Measurements from ENCODE around the gene NEK6. TPM values are rescaled to one million over a fixed set of nuclear protein-coding genes. Genes with fewer than 3 reads are reported as not detected.

Gene NEK6
- total RNA-seq, 1 donor from 2014 or later, result 8.7 TPM

DNA sequence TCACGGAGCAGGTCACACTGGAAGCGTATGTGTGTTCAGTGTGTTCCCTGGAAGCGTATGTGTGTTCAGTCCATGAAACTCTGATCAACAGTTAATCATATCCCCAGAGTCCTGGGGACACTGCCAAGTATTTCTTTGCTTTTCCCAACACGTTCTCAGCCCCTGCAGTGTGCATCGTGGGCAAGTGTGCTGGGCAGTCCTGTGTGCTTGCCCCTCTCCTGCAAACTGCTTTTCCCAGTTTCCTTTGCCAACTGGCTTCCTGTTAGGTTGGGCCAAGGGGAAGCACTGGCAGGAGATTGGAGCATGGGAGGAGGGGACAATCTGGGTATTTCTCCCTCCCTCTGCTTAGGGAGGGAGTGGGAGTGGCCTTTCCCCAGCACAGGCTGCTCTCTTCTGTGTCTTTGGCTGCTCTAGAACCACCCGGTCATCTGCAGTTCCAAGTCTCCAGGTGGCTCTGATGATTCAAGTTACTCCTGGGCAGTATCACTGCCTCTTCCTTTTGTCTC is 36.8 kb upstream of the NEK6 start:
- peak overlapping the region; percentile 71 for H3K27ac ChIP-seq (replicated peaks)
- intact Hi-C loops (cut with micrococcal nuclease), result no loop called here

DNA sequence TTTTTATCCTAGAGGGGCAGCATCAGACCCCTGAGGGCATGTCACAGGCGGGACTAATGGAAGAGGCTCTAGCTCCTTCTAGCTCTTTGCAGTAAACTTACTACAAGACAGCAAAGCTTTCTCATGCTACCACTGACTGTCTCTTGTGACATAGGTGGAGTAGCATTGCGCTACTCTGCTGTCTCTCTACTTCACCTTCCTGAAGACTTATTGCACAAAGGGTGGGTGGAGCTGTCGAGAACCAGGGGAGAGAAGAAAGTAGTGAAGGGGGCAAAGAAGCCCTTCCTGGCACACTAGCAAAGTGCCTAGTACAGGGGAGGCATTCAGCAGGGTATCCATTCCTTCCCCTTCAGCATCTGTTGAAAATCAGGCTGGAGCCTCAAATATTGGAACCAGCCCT is 36.1 kb upstream of the NEK6 start:
- Histone ChIP-seq H3K27ac (replicated peaks) (peak overlapping the region; percentile 71), H3K36me3 (no peaks in the 10 kb centered on the region), H3K27me3 (ENCODE audit: low read depth) (no peaks in the 10 kb centered on the region), H3K9me3 (replicated peaks) (no peaks in the 10 kb centered on the region), H3K4me1 (peaks cover 34% of the 10 kb centered on the region), H3K4me3 (no peak overlapping the region)
- intact Hi-C loops (cut with micrococcal nuclease), result no loop called here
- TF ChIP-seq, protein P1, sequence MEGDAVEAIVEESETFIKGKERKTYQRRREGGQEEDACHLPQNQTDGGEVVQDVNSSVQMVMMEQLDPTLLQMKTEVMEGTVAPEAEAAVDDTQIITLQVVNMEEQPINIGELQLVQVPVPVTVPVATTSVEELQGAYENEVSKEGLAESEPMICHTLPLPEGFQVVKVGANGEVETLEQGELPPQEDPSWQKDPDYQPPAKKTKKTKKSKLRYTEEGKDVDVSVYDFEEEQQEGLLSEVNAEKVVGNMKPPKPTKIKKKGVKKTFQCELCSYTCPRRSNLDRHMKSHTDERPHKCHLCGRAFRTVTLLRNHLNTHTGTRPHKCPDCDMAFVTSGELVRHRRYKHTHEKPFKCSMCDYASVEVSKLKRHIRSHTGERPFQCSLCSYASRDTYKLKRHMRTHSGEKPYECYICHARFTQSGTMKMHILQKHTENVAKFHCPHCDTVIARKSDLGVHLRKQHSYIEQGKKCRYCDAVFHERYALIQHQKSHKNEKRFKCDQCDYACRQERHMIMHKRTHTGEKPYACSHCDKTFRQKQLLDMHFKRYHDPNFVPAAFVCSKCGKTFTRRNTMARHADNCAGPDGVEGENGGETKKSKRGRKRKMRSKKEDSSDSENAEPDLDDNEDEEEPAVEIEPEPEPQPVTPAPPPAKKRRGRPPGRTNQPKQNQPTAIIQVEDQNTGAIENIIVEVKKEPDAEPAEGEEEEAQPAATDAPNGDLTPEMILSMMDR (IDR thresholded peaks at IDR 0.05; ENCODE audit: borderline replicate concordance), result no peak
- no peak for DNase-seq

More for the DNA sequence above, 36.8 kb upstream of the NEK6 start:
- peaks cover 41% of the 10 kb centered on the region for H3K4me1 ChIP-seq
- H3K9me3 ChIP-seq (replicated peaks), result no peaks in the 10 kb centered on the region
- DNase-seq, result no peak
- no peaks in the 10 kb centered on the region for H3K36me3 ChIP-seq
- peak overlapping the region; percentile 21 for H3K4me3 ChIP-seq
- H3K27me3 ChIP-seq (ENCODE audit: low read depth), result no peaks in the 10 kb centered on the region
- TF ChIP-seq, protein P1 (IDR thresholded peaks at IDR 0.05; ENCODE audit: borderline replicate concordance), result no peak

DNA sequence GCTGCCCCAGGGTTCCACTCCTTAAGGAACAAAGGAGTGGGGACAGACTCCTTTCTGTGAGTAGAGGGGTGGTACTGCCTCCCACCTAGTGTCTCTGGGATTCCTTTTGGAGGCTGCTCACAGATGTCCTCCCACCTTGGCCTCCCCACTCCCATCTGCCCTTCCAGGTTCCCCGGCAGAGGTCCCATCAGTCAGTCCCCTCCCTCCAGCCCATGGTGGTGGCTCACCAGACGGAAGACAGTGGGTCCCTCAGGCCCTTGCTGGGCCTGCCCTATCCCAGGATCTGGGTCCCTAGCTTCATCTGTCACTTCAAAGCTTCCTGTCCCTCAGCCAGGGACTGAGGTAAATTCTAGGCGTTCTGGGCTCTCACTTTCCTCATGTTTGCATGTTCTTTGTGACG is 35.6 kb upstream of the NEK6 start:
- DNase-seq, result no peak
- no peaks in the 10 kb centered on the region for H3K36me3 ChIP-seq
- H3K27ac ChIP-seq (replicated peaks), result no peak overlapping the region
- no peak overlapping the region for H3K4me3 ChIP-seq
- H3K27me3 ChIP-seq (ENCODE audit: low read depth), result no peaks in the 10 kb centered on the region
- peaks cover 31% of the 10 kb centered on the region for H3K4me1 ChIP-seq
- TF ChIP-seq, protein P1 (IDR thresholded peaks at IDR 0.05; ENCODE audit: borderline replicate concordance), result no peak
- intact Hi-C loops (cut with micrococcal nuclease), result no loop called here
- no peaks in the 10 kb centered on the region for H3K9me3 ChIP-seq (replicated peaks)

DNA sequence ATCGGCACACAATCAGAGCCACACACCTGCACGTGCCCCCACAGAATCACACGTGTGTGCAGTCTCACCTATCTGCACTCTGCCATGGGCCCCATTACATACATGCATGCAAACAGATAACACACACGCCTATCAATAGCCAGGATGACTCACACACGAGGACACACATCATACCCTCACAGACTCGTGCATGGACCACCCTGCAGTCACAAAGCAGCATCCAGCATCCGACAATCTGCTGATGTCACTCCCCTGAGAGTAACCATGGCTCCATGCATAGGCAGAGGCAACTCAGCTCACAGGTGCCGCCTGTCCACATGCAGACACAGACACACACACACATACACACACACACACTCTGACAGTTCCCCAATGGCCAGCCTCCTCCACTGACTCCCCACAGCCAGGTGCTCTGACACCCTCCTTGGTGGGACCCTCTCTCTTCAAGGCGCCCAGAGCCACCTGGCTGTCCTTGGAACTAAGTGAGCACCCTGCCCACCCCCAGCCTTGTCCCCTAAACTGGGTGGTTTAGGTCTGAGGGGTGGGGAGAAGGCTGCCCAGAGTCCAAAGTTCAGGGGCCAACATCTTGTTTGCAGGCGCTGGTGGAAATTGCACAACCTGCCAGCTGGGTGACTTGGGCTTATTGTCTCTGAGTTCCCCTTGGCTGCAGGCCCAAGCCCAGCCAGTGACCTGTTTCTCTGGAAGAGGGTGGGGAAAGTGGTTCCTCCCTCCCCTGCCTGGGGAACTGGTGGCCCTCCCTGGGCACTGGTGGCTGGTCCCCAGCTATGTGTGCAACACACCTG is 34.6 kb upstream of the NEK6 start:
- H3K4me1 ChIP-seq, result peaks cover 31% of the 10 kb centered on the region
- H3K9me3 ChIP-seq (replicated peaks), result no peaks in the 10 kb centered on the region
- DNase-seq, result peak; percentile 80
- intact Hi-C loops (cut with micrococcal nuclease), result no loop called here
- H3K4me3 ChIP-seq, result no peak overlapping the region
- TF ChIP-seq, protein P1 (IDR thresholded peaks at IDR 0.05; ENCODE audit: borderline replicate concordance), result no peak
- peak overlapping the region; percentile 27 for H3K27ac ChIP-seq (replicated peaks)
- H3K36me3 ChIP-seq, result no peaks in the 10 kb centered on the region
- H3K27me3 ChIP-seq (ENCODE audit: low read depth), result no peaks in the 10 kb centered on the region

DNA sequence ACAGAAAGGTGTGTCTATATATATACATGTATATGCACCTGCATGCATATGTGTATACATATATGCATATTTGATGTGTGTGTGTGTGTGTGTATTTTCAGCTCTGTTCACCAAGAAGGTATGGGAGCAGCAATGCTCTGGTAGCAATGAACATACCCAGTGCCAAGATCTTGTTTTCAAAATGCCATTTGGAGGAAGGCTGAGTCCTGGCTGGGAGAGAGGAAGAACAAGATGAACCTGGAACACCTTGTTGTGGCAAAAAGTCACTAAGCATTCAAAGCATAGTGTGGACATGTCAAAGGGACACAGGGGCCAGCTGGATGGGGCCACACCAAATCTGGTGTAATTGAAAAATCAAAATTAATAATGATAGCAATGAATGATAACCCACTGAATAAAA is 31.8 kb upstream of the NEK6 start:
- Histone ChIP-seq H3K27me3 (ENCODE audit: low read depth) (peaks cover 3% of the 10 kb centered on the region), H3K4me3 (no peak overlapping the region), H3K9me3 (replicated peaks) (no peaks in the 10 kb centered on the region), H3K27ac (replicated peaks) (no peak overlapping the region), H3K4me1 (peaks cover 23% of the 10 kb centered on the region), H3K36me3 (no peaks in the 10 kb centered on the region)
- no peak for DNase-seq
- TF ChIP-seq, protein P1 (IDR thresholded peaks at IDR 0.05; ENCODE audit: borderline replicate concordance), result no peak
- intact Hi-C loops (cut with micrococcal nuclease), result no loop called here
